Activated CD4-positive, alpha-beta memory T cell treated with anti-CD3 and anti-CD28 coated beads, Interleukin-2, amount 10 ng/mL, durations not matched to agents 7 days and 5 days (primary cell): Measurements from ENCODE around the gene ADD3. TPM values are rescaled to one million over a fixed set of nuclear protein-coding genes. Genes with fewer than 3 reads are reported as not detected.

Source experiments
- CTCF ChIA-PET: fragments of 350-600 bp; sonication (Branson Sonifier 250); formaldehyde crosslinking; loops from one replicate; lab custom pipeline; 2021; ENCODE audit warnings: antibody characterized with exemption, inconsistent platforms; lab: Charles Lee
- POLR2A ChIA-PET: fragments of 350-600 bp; sonication (Branson Sonifier 250); formaldehyde crosslinking; loops from one replicate; lab custom pipeline; 2021; ENCODE audit warnings: antibody characterized with exemption; lab: Charles Lee
- DNase-seq: peaks from one replicate; pipeline ENCODE4 v3.0.0-alpha.2; 2020
- H3K27ac Mint-ChIP-seq: one replicate; pipeline ENCODE4 v1.8.0; 2021; ENCODE audit warnings: mild to moderate bottlenecking, mixed read lengths
- H3K27me3 Mint-ChIP-seq: one replicate; pipeline ENCODE4 v1.8.0; 2021; ENCODE audit warnings: mixed read lengths
- H3K36me3 Mint-ChIP-seq: one replicate; pipeline ENCODE4 v1.8.0; 2021; ENCODE audit warnings: low read depth, mixed read lengths
- H3K4me1 Mint-ChIP-seq: one replicate; pipeline ENCODE4 v1.8.0; 2021; ENCODE audit warnings: mixed read lengths
- H3K4me3 Mint-ChIP-seq: one replicate; pipeline ENCODE4 v1.8.0; 2021; ENCODE audit warnings: mild to moderate bottlenecking, mixed read lengths
- H3K9me3 Mint-ChIP-seq: one replicate; pipeline ENCODE4 v1.8.0; 2021; ENCODE audit warnings: mixed read lengths
- total RNA-seq, 2 experiments: library from RNA; stranded (reverse); gene quantifications; one replicate each; pipeline ENCODE4 v1.2.3, GENCODE V29; 2021

The ADD3 gene
- total RNA-seq, 2 experiments from 2014 or later = 400 to 401 TPM

- Mint-ChIP-seq H3K9me3 (no peaks in the 10 kb centered on the region), H3K36me3 (peaks cover 12% of the 10 kb centered on the region), H3K4me1 (peaks cover 45% of the 10 kb centered on the region), H3K27ac (no peak overlapping the region), H3K27me3 (no peaks in the 10 kb centered on the region), H3K4me3 (no peak overlapping the region)
- no peak for DNase-seq
- ChIA-PET CTCF (no interaction called here), POLR2A (no interaction called here)
These were observed 25.3 kb downstream of the ADD3 start for GRCh38 chr10:110032801-110033700.

- DNase-seq = no peak
- POLR2A ChIA-PET = no interaction called here
- Mint-ChIP-seq H3K36me3 (peaks cover 12% of the 10 kb centered on the region), H3K4me3 (no peak overlapping the region), H3K9me3 (no peaks in the 10 kb centered on the region), H3K4me1 (peaks cover 47% of the 10 kb centered on the region), H3K27ac (no peak overlapping the region), H3K27me3 (no peaks in the 10 kb centered on the region)
- CTCF ChIA-PET = no interaction called here
These were observed 26.0 kb downstream of the ADD3 start for GRCh38 chr10:110033701-110034235.

GRCh38 chr10:110034596-110034995, 26.8 kb downstream of the ADD3 start:
- CTCF ChIA-PET = interaction anchor here (0.7 to 0.9 kb wide), 2 partner anchors 20 to 35 kb away, joined by 3 to 4 read pairs; no protein-coding TSS in a partner anchor
- DNase-seq = no peak
- Mint-ChIP-seq H3K27ac (no peak overlapping the region), H3K9me3 (no peaks in the 10 kb centered on the region), H3K36me3 (peaks cover 12% of the 10 kb centered on the region), H3K4me1 (peaks cover 52% of the 10 kb centered on the region), H3K4me3 (no peak overlapping the region), H3K27me3 (no peaks in the 10 kb centered on the region)
- POLR2A ChIA-PET = interaction anchor here (0.7 to 1.9 kb wide), 3 partner anchors 10 to 44 kb away, joined by 3 to 5 read pairs (median 4); no protein-coding TSS in a partner anchor

- ChIA-PET CTCF (interaction anchor here (0.7 to 2.3 kb wide), 3 partner anchors 11 to 34 kb away, joined by 3 to 8 read pairs (median 4); no protein-coding TSS in a partner anchor), POLR2A (interaction anchor here (0.7 to 1.9 kb wide), 3 partner anchors 10 to 43 kb away, joined by 3 to 5 read pairs (median 4); no protein-coding TSS in a partner anchor)
- Mint-ChIP-seq H3K27me3 (no peaks in the 10 kb centered on the region), H3K4me3 (no peak overlapping the region), H3K36me3 (peaks cover 11% of the 10 kb centered on the region), H3K27ac (no peak overlapping the region), H3K4me1 (peaks cover 56% of the 10 kb centered on the region), H3K9me3 (no peaks in the 10 kb centered on the region)
- DNase-seq = no peak
These were observed 27.5 kb downstream of the ADD3 start for GRCh38 chr10:110035070-110035921.

- no peaks in the 10 kb centered on the region for H3K9me3 Mint-ChIP-seq
- POLR2A ChIA-PET = interaction anchor here (0.7 to 1.9 kb wide), 2 partner anchors 8 to 49 kb away, joined by 4 read pairs; no protein-coding TSS in a partner anchor
- H3K27ac Mint-ChIP-seq = peak overlapping the region; percentile 19
- no peak for DNase-seq
- H3K4me1 Mint-ChIP-seq = peaks cover 61% of the 10 kb centered on the region
- peaks cover 6% of the 10 kb centered on the region for H3K36me3 Mint-ChIP-seq
- H3K4me3 Mint-ChIP-seq = no peak overlapping the region
- no peaks in the 10 kb centered on the region for H3K27me3 Mint-ChIP-seq
- CTCF ChIA-PET = interaction anchor here (2.3 kb wide), 1 partner anchor 9 kb away, joined by 8 read pairs; no protein-coding TSS in a partner anchor
These were observed 28.9 kb downstream of the ADD3 start for GRCh38 chr10:110036640-110037039.

GRCh38 chr10:110039254-110039653, 31.5 kb downstream of the ADD3 start:
- no peak overlapping the region for H3K27ac Mint-ChIP-seq

GRCh38 chr10:110040108-110040507, 32.3 kb downstream of the ADD3 start:
- Mint-ChIP-seq H3K4me1 (peaks cover 58% of the 10 kb centered on the region), H3K4me3 (no peak overlapping the region), H3K9me3 (peaks cover 2% of the 10 kb centered on the region), H3K36me3 (peaks cover 19% of the 10 kb centered on the region), H3K27ac (no peak overlapping the region), H3K27me3 (no peaks in the 10 kb centered on the region)
- no peak for DNase-seq
- CTCF ChIA-PET = interaction anchor here (1.7 kb wide), 1 partner anchor 9 kb away, joined by 5 read pairs; no protein-coding TSS in a partner anchor
- POLR2A ChIA-PET = interaction anchor here (1.6 kb wide), 1 partner anchor 18 kb away, joined by 7 read pairs; no protein-coding TSS in a partner anchor

More at GRCh38 chr10:110039254-110039653, 31.5 kb downstream of the ADD3 start:
- POLR2A ChIA-PET = interaction anchor here (1.0 to 1.6 kb wide), 3 partner anchors 12 to 39 kb away, joined by 3 to 7 read pairs (median 3); no protein-coding TSS in a partner anchor
- DNase-seq = no peak
- peaks cover 59% of the 10 kb centered on the region for H3K4me1 Mint-ChIP-seq
- peaks cover 13% of the 10 kb centered on the region for H3K36me3 Mint-ChIP-seq
- H3K4me3 Mint-ChIP-seq = no peak overlapping the region
- H3K27me3 Mint-ChIP-seq = no peaks in the 10 kb centered on the region
- no peaks in the 10 kb centered on the region for H3K9me3 Mint-ChIP-seq
- CTCF ChIA-PET = interaction anchor here (1.7 kb wide), 1 partner anchor 9 kb away, joined by 5 read pairs; no protein-coding TSS in a partner anchor

- H3K27me3 Mint-ChIP-seq = no peaks in the 10 kb centered on the region
- peaks cover 4% of the 10 kb centered on the region for H3K9me3 Mint-ChIP-seq
- POLR2A ChIA-PET = no interaction called here
- H3K27ac Mint-ChIP-seq = no peak overlapping the region
- H3K4me3 Mint-ChIP-seq = no peak overlapping the region
- H3K4me1 Mint-ChIP-seq = peaks cover 56% of the 10 kb centered on the region
- DNase-seq = no peak
- peaks cover 22% of the 10 kb centered on the region for H3K36me3 Mint-ChIP-seq
- CTCF ChIA-PET = interaction anchor here (0.8 to 1.7 kb wide), 3 partner anchors 10 to 63 kb away, joined by 3 to 5 read pairs (median 3); no protein-coding TSS in a partner anchor
These were observed 33.1 kb downstream of the ADD3 start for GRCh38 chr10:110040767-110041478.

- no peak for DNase-seq
- Mint-ChIP-seq H3K36me3 (peaks cover 23% of the 10 kb centered on the region), H3K27ac (no peak overlapping the region), H3K4me1 (peaks cover 54% of the 10 kb centered on the region), H3K27me3 (no peaks in the 10 kb centered on the region), H3K9me3 (peaks cover 4% of the 10 kb centered on the region), H3K4me3 (no peak overlapping the region)
- ChIA-PET CTCF (interaction anchor here (0.8 to 1.2 kb wide), 2 partner anchors 36 to 64 kb away, joined by 3 read pairs; no protein-coding TSS in a partner anchor), POLR2A (no interaction called here)
These were observed 33.7 kb downstream of the ADD3 start for GRCh38 chr10:110041479-110041829.

- ChIA-PET CTCF (interaction anchor here (1.2 kb wide), 1 partner anchor 36 kb away, joined by 3 read pairs; no protein-coding TSS in a partner anchor), POLR2A (no interaction called here)
- no peak for DNase-seq
- Mint-ChIP-seq H3K27ac (no peak overlapping the region), H3K9me3 (peaks cover 5% of the 10 kb centered on the region), H3K4me1 (peaks cover 47% of the 10 kb centered on the region), H3K4me3 (no peak overlapping the region), H3K27me3 (no peaks in the 10 kb centered on the region), H3K36me3 (peaks cover 28% of the 10 kb centered on the region)
These were observed 34.4 kb downstream of the ADD3 start for GRCh38 chr10:110042181-110042580.

GRCh38 chr10:110042891-110043290, 35.1 kb downstream of the ADD3 start:
- Mint-ChIP-seq H3K36me3 (peaks cover 34% of the 10 kb centered on the region), H3K9me3 (peaks cover 10% of the 10 kb centered on the region), H3K4me1 (peaks cover 47% of the 10 kb centered on the region), H3K27me3 (no peaks in the 10 kb centered on the region), H3K27ac (no peak overlapping the region), H3K4me3 (no peak overlapping the region)
- POLR2A ChIA-PET = interaction anchor here (1.1 kb wide), 1 partner anchor 34 kb away, joined by 3 read pairs; no protein-coding TSS in a partner anchor
- DNase-seq = no peak
- CTCF ChIA-PET = no interaction called here
